ENCODE measurements around the gene SKIDA1. TPM values are rescaled to one million over a fixed set of nuclear protein-coding genes. Genes with fewer than 3 reads are reported as not detected.

The SKIDA1 gene
- total RNA-seq, 2 donors from 2014 or later, result 6.4 to 12.0 TPM

GRCh38 chr10:21520949-21521348, 4.5 kb downstream of the SKIDA1 start:
- Histone ChIP-seq H3K4me3 (ENCODE audit: low read length) (peak overlapping the region; percentile 69), H3K4me1 (ENCODE audit: control insufficient read depth, insufficient read depth, low read length) (peaks cover 26% of the 10 kb centered on the region), H3K9me3 (ENCODE audit: control insufficient read depth, low read length) (no peaks in the 10 kb centered on the region), H3K9ac (ENCODE audit: extremely low read depth, low read length, poor library complexity, severe bottlenecking) (peak overlapping the region; percentile 15), H3K27ac (ENCODE audit: low read depth, low read length) (peak overlapping the region; percentile 19), H3K27me3 (ENCODE audit: control insufficient read depth, insufficient read depth, low read length, poor library complexity, severe bottlenecking) (no peaks in the 10 kb centered on the region), H3K36me3 (ENCODE audit: control insufficient read depth, insufficient read depth, low read length) (peaks cover 10% of the 10 kb centered on the region)
- Mint-ChIP-seq H3K9me3 (no peaks in the 10 kb centered on the region), H3K36me3 (ENCODE audit: low read depth) (peaks cover 10% of the 10 kb centered on the region), H3K27ac (peak overlapping the region; percentile 36), H3K4me1 (peaks cover 49% of the 10 kb centered on the region), H3K4me3 (peak overlapping the region; percentile 82), H3K27me3 (ENCODE audit: insufficient read depth) (no peaks in the 10 kb centered on the region)
- TF ChIP-seq, protein P1, sequence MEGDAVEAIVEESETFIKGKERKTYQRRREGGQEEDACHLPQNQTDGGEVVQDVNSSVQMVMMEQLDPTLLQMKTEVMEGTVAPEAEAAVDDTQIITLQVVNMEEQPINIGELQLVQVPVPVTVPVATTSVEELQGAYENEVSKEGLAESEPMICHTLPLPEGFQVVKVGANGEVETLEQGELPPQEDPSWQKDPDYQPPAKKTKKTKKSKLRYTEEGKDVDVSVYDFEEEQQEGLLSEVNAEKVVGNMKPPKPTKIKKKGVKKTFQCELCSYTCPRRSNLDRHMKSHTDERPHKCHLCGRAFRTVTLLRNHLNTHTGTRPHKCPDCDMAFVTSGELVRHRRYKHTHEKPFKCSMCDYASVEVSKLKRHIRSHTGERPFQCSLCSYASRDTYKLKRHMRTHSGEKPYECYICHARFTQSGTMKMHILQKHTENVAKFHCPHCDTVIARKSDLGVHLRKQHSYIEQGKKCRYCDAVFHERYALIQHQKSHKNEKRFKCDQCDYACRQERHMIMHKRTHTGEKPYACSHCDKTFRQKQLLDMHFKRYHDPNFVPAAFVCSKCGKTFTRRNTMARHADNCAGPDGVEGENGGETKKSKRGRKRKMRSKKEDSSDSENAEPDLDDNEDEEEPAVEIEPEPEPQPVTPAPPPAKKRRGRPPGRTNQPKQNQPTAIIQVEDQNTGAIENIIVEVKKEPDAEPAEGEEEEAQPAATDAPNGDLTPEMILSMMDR (conservative IDR thresholded peaks at IDR 0.05), result no peak
- WGBS, 2 experiments (ENCODE audit: insufficient coverage in 1 of 2, insufficient read length in 1 of 2), result 37 to 48% methylated on average over 7 of the region's 8 CpGs
- DNase-seq, result peak; percentile 42

GRCh38 chr10:21520509-21520908, 5.0 kb downstream of the SKIDA1 start:
- no peaks in the 10 kb centered on the region for H3K27me3 Mint-ChIP-seq (ENCODE audit: insufficient read depth)
- Histone ChIP-seq H3K4me3 (ENCODE audit: low read length) (peak overlapping the region; percentile 69), H3K36me3 (ENCODE audit: control insufficient read depth, insufficient read depth, low read length) (peaks cover 10% of the 10 kb centered on the region), H3K9ac (ENCODE audit: extremely low read depth, low read length, poor library complexity, severe bottlenecking) (peak overlapping the region; percentile 15), H3K27ac (ENCODE audit: low read depth, low read length) (peak overlapping the region; percentile 42), H3K4me1 (ENCODE audit: control insufficient read depth, insufficient read depth, low read length) (peaks cover 26% of the 10 kb centered on the region), H3K27me3 (ENCODE audit: control insufficient read depth, insufficient read depth, low read length, poor library complexity, severe bottlenecking) (no peaks in the 10 kb centered on the region), H3K9me3 (ENCODE audit: control insufficient read depth, low read length) (no peaks in the 10 kb centered on the region)
- no peaks in the 10 kb centered on the region for H3K9me3 Mint-ChIP-seq
- DNase-seq, result no peak
- peaks cover 10% of the 10 kb centered on the region for H3K36me3 Mint-ChIP-seq (ENCODE audit: low read depth)
- peaks cover 53% of the 10 kb centered on the region for H3K4me1 Mint-ChIP-seq
- no peak overlapping the region for H3K27ac Mint-ChIP-seq
- peak overlapping the region; percentile 82 for H3K4me3 Mint-ChIP-seq
- TF ChIP-seq, protein P1 (conservative IDR thresholded peaks at IDR 0.05), result no peak

- Histone ChIP-seq H3K36me3 (ENCODE audit: control insufficient read depth, insufficient read depth, low read length) (peaks cover 10% of the 10 kb centered on the region), H3K27me3 (ENCODE audit: control insufficient read depth, insufficient read depth, low read length, poor library complexity, severe bottlenecking) (no peaks in the 10 kb centered on the region), H3K9me3 (ENCODE audit: control insufficient read depth, low read length) (no peaks in the 10 kb centered on the region), H3K4me1 (ENCODE audit: control insufficient read depth, insufficient read depth, low read length) (peaks cover 26% of the 10 kb centered on the region), H3K4me3 (ENCODE audit: low read length) (peak overlapping the region; percentile 89), H3K9ac (ENCODE audit: extremely low read depth, low read length, poor library complexity, severe bottlenecking) (peak overlapping the region; percentile 78), H3K27ac (ENCODE audit: low read depth, low read length) (peak overlapping the region; percentile 88)
- no peaks in the 10 kb centered on the region for H3K27me3 Mint-ChIP-seq (ENCODE audit: insufficient read depth)
- H3K36me3 Mint-ChIP-seq (ENCODE audit: low read depth), result peaks cover 10% of the 10 kb centered on the region
- WGBS, 2 experiments (ENCODE audit: insufficient coverage in 1 of 2, insufficient read length in 1 of 2), result 9 to 11% methylated on average over 11 of the region's 12 CpGs
- peak overlapping the region; percentile 82 for H3K4me3 Mint-ChIP-seq
- peak overlapping the region; percentile 82 for H3K27ac Mint-ChIP-seq
- peak; percentile 42 for DNase-seq
- TF ChIP-seq, protein P1 (conservative IDR thresholded peaks at IDR 0.05), result no peak
- H3K9me3 Mint-ChIP-seq, result no peaks in the 10 kb centered on the region
- peaks cover 57% of the 10 kb centered on the region for H3K4me1 Mint-ChIP-seq
Measured at GRCh38 chr10:21519941-21520436, 5.5 kb downstream of the SKIDA1 start.
